ENCODE results near the gene UGT2A1.

UGT2A1 gene

DNA sequence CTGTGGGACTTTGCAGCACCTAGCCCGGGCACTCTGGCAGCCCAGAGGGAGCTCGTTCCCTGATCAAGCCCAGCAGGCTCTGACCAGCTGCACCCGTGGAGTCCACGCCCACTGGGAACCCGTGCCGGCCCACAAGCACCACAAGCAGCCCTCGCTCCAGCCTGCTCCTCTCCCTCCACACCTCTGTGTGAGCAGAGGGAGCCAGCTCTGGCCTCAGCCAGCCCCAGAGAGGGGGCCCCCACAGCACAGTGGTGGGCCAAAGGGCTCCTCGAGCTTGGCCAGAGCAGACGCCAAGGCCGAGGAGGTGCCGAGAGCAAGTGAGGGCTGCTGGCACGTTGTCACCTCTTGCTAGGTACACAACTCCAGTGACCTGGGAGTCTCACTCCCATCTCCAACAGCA is 5.1 kb upstream of the UGT2A1 start:
- TF ChIP-seq, protein P1, sequence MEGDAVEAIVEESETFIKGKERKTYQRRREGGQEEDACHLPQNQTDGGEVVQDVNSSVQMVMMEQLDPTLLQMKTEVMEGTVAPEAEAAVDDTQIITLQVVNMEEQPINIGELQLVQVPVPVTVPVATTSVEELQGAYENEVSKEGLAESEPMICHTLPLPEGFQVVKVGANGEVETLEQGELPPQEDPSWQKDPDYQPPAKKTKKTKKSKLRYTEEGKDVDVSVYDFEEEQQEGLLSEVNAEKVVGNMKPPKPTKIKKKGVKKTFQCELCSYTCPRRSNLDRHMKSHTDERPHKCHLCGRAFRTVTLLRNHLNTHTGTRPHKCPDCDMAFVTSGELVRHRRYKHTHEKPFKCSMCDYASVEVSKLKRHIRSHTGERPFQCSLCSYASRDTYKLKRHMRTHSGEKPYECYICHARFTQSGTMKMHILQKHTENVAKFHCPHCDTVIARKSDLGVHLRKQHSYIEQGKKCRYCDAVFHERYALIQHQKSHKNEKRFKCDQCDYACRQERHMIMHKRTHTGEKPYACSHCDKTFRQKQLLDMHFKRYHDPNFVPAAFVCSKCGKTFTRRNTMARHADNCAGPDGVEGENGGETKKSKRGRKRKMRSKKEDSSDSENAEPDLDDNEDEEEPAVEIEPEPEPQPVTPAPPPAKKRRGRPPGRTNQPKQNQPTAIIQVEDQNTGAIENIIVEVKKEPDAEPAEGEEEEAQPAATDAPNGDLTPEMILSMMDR (conservative IDR thresholded peaks at IDR 0.05; ENCODE audit: low read depth, low read length) = no peak
- no peak for DNase-seq (ENCODE audit: low read depth)
- H3K4me3 ChIP-seq (ENCODE audit: low read length) = no peak overlapping the region

DNA sequence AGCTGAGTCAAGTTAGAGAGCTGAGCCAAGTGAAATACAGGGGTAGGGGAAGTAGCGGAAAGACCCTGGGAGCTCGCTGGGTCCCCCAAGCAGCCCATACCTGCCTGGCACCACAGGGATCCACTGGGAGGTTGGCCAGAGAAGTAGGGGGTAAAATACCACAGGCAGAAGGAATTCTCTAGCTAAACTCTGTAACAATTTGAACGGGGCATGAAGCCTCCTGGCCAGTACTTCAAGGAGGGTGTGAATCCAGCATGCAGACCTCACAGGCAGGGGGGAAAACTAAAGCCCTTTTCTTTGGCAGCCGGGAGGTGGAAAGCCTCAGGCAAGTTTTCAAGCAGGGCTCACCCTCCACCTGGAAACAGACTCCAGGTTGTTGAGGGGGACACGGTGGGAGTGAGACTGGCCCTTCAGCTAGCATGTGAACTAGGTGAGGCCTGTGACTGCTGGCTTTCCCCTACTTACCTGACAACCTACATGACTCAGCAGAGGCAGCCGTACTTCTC is 3.7 kb upstream of the UGT2A1 start:
- TF ChIP-seq, protein P1 (conservative IDR thresholded peaks at IDR 0.05; ENCODE audit: low read depth, low read length) = no peak
- no peak for DNase-seq (ENCODE audit: low read depth)
- no peak overlapping the region for H3K4me3 ChIP-seq (ENCODE audit: low read length)

DNA sequence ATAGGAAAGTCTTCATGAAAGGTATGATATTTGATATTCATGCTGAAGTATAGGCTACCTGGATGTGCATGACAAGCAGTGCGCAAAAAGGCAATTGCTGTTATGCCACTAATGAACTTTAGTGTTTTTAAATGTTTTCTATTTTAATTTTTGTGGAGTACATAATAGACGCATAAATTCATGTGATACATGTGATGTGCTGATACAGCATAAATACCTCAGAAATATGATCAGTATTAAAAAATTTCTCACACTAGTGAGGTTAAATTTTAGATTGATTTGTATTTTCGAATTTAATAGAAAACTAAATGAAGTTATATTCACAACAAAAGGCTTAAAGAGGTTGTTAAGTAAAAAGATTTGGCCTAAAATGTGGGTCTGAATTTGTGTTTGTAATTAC is 2.2 kb downstream of the UGT2A1 start:
- DNase-seq (ENCODE audit: low read depth) = no peak
- TF ChIP-seq, protein P1 (conservative IDR thresholded peaks at IDR 0.05; ENCODE audit: low read depth, low read length) = no peak
- no peak overlapping the region for H3K4me3 ChIP-seq (ENCODE audit: low read length)

DNA sequence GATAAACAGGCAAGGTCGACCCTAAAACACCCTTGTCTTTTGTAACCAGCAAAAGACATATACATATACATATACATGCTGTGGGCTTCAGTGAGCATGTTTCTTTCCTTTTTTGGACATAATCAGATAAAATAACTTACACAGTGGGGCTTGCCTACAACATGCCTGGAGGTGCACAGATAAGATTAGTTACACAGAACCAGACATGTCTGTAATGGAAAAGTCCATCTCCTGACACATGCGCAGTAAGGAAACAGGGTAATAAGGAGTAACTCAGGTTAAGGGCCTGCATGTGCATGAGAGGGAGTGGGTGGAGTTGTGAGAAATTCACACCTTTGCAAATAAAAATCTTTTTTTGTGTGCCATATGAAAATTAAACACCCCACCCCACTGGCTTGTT is 3.4 kb downstream of the UGT2A1 start:
- DNase-seq (ENCODE audit: low read depth) = no peak
- no peak overlapping the region for H3K4me3 ChIP-seq (ENCODE audit: low read length)
- TF ChIP-seq, protein P1 (conservative IDR thresholded peaks at IDR 0.05; ENCODE audit: low read depth, low read length) = no peak

DNA sequence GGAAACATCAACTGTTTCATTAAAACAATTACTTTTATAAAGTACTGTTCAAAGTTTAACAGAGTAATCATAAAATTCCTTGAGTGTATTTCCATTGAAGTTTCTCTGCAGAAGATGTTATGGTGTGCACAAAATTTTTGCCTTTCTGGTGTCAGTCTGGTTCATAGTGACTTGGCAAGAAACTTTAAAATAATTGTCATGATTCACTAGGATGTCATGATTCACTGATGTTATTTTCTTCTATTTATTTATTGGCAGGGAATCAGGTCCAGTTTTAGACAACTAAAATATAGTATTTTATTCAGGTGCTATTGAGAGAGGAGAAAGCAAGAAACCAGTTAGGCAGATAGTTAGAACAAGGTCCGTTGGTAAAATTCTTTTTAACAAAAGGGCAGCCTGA is 3.8 kb downstream of the UGT2A1 start:
- no peak overlapping the region for H3K4me3 ChIP-seq (ENCODE audit: low read length)
- TF ChIP-seq, protein P1 (conservative IDR thresholded peaks at IDR 0.05; ENCODE audit: low read depth, low read length) = no peak
- no peak for DNase-seq (ENCODE audit: low read depth)

DNA sequence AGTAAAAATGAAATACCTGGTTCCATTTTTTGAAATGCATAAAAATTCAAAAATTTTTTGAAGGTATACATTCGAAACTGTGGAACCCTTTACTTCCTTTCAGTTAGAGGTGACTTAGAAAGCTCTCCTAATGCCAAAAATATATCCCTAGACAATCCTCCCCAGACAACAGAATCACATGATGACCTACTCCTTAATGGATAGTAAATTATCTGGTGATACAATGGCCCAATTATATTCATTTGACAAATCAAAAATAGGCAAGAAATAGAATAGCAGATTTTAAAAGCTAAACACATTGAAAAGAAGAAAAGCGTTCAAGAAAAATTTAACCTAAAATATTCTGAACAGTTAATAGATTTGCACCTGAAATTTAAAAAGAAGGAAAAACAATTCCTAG is 10.1 kb downstream of the UGT2A1 start:
- TF ChIP-seq, protein P1 (conservative IDR thresholded peaks at IDR 0.05; ENCODE audit: low read depth, low read length) = no peak
- no peak overlapping the region for H3K4me3 ChIP-seq (ENCODE audit: low read length)
- no peak for DNase-seq (ENCODE audit: low read depth)

DNA sequence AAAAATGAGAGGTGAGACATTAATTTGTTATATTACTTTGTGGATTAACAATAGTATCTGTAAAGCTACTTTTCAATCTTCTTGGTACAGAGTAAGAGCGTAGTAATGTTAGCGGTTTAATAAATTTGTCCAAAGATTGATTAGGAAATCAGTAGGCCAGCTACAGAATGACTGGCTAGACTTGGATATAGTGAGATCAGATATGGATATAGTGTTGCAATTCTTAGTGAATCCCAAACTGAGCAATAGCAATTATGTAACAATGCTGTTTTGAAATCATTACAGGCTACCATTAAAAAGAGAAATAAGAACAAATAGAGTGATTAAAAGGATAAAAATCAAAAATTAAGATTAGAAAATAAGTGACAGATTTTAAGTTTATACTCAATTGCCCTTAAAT is 12.8 kb downstream of the UGT2A1 start:
- no peak overlapping the region for H3K4me3 ChIP-seq (ENCODE audit: low read length)
- TF ChIP-seq, protein P1 (conservative IDR thresholded peaks at IDR 0.05; ENCODE audit: low read depth, low read length) = no peak
- DNase-seq (ENCODE audit: low read depth) = no peak

Data from retinal pigment epithelial cell (primary cell).